ENCODE measurements around the gene MRPL54.
"Not testable (repeated sequence)": the region's sequence is repeated elsewhere in the genome, so short reads cannot be mapped to it uniquely, and the experiment has no call there.

The MRPL54 gene

GRCh38 chr19:3813473-3814392, 51.3 kb downstream of the MRPL54 start:
- DNase-seq (ENCODE audit: low read depth) = no peak

- DNase-seq (ENCODE audit: low read depth) = no peak
These were observed 52.2 kb downstream of the MRPL54 start for GRCh38 chr19:3814648-3815047.

- not testable (repeated sequence) for DNase-seq (ENCODE audit: low read depth)
These were observed 53.7 kb downstream of the MRPL54 start for GRCh38 chr19:3816148-3816547.

- no peak for DNase-seq (ENCODE audit: low read depth)
These were observed 54.2 kb downstream of the MRPL54 start for GRCh38 chr19:3816566-3817218.
